ENCODE results near the gene COL9A1.

COL9A1 gene

GRCh38 chr6:70234561-70235236 lies 68.2 kb downstream of the COL9A1 start:
- no peak for DNase-seq (ENCODE audit: low read depth in 1 of 2, low spot score in 1 of 2)

- DNase-seq (ENCODE audit: low read depth in 1 of 2, low spot score in 1 of 2), result no peak
Observed at GRCh38 chr6:70231311-70231710, 71.6 kb downstream of the COL9A1 start.

GRCh38 chr6:70225055-70225454 lies 77.8 kb downstream of the COL9A1 start:
- DNase-seq (ENCODE audit: low read depth in 1 of 2, low spot score in 1 of 2), result no peak

GRCh38 chr6:70222439-70222749 lies 80.5 kb downstream of the COL9A1 start:
- DNase-seq (ENCODE audit: low read depth in 1 of 2, low spot score in 1 of 2), result no peak

- no peak for DNase-seq (ENCODE audit: low read depth in 1 of 2, low spot score in 1 of 2)
Observed at GRCh38 chr6:70221715-70222438, 81.0 kb downstream of the COL9A1 start.

GRCh38 chr6:70221025-70221714 lies 81.7 kb downstream of the COL9A1 start:
- DNase-seq (ENCODE audit: low read depth in 1 of 2, low spot score in 1 of 2), result no peak

- DNase-seq (ENCODE audit: low read depth in 1 of 2, low spot score in 1 of 2), result no peak
Observed at GRCh38 chr6:70219943-70220613, 82.8 kb downstream of the COL9A1 start.

GRCh38 chr6:70216767-70217166 lies 86.1 kb downstream of the COL9A1 start:
- no peak for DNase-seq (ENCODE audit: low read depth in 1 of 2, low spot score in 1 of 2)

- DNase-seq (ENCODE audit: low read depth in 1 of 2, low spot score in 1 of 2), result no peak
Observed at GRCh38 chr6:70215460-70216108, 87.3 kb downstream of the COL9A1 start.

GRCh38 chr6:70210462-70210861 lies 92.4 kb downstream of the COL9A1 start:
- no peak for DNase-seq (ENCODE audit: low read depth in 1 of 2, low spot score in 1 of 2)

GRCh38 chr6:70208235-70208790 lies 94.6 kb downstream of the COL9A1 start:
- DNase-seq (ENCODE audit: low read depth in 1 of 2, low spot score in 1 of 2), result no peak

GRCh38 chr6:70198785-70199184 lies 104.1 kb downstream of the COL9A1 start:
- no peak for DNase-seq (ENCODE audit: low read depth in 1 of 2, low spot score in 1 of 2)

GRCh38 chr6:70196531-70196930 lies 106.4 kb downstream of the COL9A1 start:
- no peak for DNase-seq (ENCODE audit: low read depth in 1 of 2, low spot score in 1 of 2)

- no peak for DNase-seq (ENCODE audit: low read depth in 1 of 2, low spot score in 1 of 2)
Observed at GRCh38 chr6:70194421-70194820, 108.5 kb downstream of the COL9A1 start.

GRCh38 chr6:70188202-70188601 lies 114.7 kb downstream of the COL9A1 start:
- no peak for DNase-seq (ENCODE audit: low read depth in 1 of 2, low spot score in 1 of 2)

GRCh38 chr6:70186461-70186860 lies 116.4 kb downstream of the COL9A1 start:
- no peak for DNase-seq (ENCODE audit: low read depth in 1 of 2, low spot score in 1 of 2)

- no peak for DNase-seq (ENCODE audit: low read depth in 1 of 2, low spot score in 1 of 2)
Observed at GRCh38 chr6:70184723-70185122, 118.2 kb downstream of the COL9A1 start.

- DNase-seq (ENCODE audit: low read depth in 1 of 2, low spot score in 1 of 2), result no peak
Observed at GRCh38 chr6:70183538-70183937, 119.3 kb downstream of the COL9A1 start.

GRCh38 chr6:70180901-70181599 lies 121.8 kb downstream of the COL9A1 start:
- no peak for DNase-seq (ENCODE audit: low read depth in 1 of 2, low spot score in 1 of 2)

- DNase-seq (ENCODE audit: low read depth in 1 of 2, low spot score in 1 of 2), result no peak
Observed at GRCh38 chr6:70180183-70180900, 122.5 kb downstream of the COL9A1 start.
